GM19395 (cell line): ENCODE results near the gene FBN3.
"Not testable (repeated sequence)": the region's sequence is repeated elsewhere in the genome, so short reads cannot be mapped to it uniquely, and the experiment has no call there.

ENCODE experiments used
- ATAC-seq: cut with Tn5 transposase; IDR thresholded peaks from one replicate; pipeline ENCODE4 v1.9.1; 2021; ENCODE audit warnings: mild to moderate bottlenecking, moderate library complexity; ENCODE audit not compliant: unreplicated experiment

FBN3 gene

GRCh38 chr19:8149261-8150094 lies at the start of gene FBN3:
Gene FBN3, minus strand, starts transcription at chr19:8149592. Its CDS starts 2,112 bp downstream, at chr19:8147480.
- no peak for ATAC-seq

- no peak for ATAC-seq
These were observed 47.0 kb upstream of the FBN3 start for GRCh38 chr19:8196271-8196927.

GRCh38 chr19:8194528-8195267 lies 45.3 kb upstream of the FBN3 start:
- no peak for ATAC-seq

GRCh38 chr19:8192221-8192820 lies 42.9 kb upstream of the FBN3 start:
- no peak for ATAC-seq

GRCh38 chr19:8185343-8186068 lies 36.1 kb upstream of the FBN3 start:
- ATAC-seq: no peak

- no peak for ATAC-seq
These were observed 34.9 kb upstream of the FBN3 start for GRCh38 chr19:8184274-8184673.

- no peak for ATAC-seq
These were observed 30.6 kb upstream of the FBN3 start for GRCh38 chr19:8180018-8180417.

- ATAC-seq: no peak
These were observed 25.3 kb upstream of the FBN3 start for GRCh38 chr19:8174706-8175105.

- ATAC-seq: no peak
These were observed 19.1 kb upstream of the FBN3 start for GRCh38 chr19:8168537-8168936.

GRCh38 chr19:8167985-8168384 lies 18.6 kb upstream of the FBN3 start:
- ATAC-seq: no peak

GRCh38 chr19:8163759-8164158 lies 14.4 kb upstream of the FBN3 start:
- ATAC-seq: no peak

GRCh38 chr19:8161135-8161646 lies 11.8 kb upstream of the FBN3 start:
- no peak for ATAC-seq

- ATAC-seq: not testable (repeated sequence)
These were observed 9.9 kb upstream of the FBN3 start for GRCh38 chr19:8159322-8159721.

- ATAC-seq: no peak
These were observed 9.2 kb upstream of the FBN3 start for GRCh38 chr19:8158411-8159074.

- ATAC-seq: no peak
These were observed 5.9 kb upstream of the FBN3 start for GRCh38 chr19:8155318-8155717.

GRCh38 chr19:8154014-8154413 lies 4.6 kb upstream of the FBN3 start:
- ATAC-seq: not testable (repeated sequence)

- no peak for ATAC-seq
These were observed 2.3 kb upstream of the FBN3 start for GRCh38 chr19:8151767-8152035.

- ATAC-seq: no peak
These were observed 1.8 kb upstream of the FBN3 start for GRCh38 chr19:8150998-8151766.

GRCh38 chr19:8150178-8150865 lies 930 bp upstream of the FBN3 start:
- no peak for ATAC-seq
